NK-92 treated with Interleukin-12 subunit alpha and Interleukin-12 subunit beta, amount 100 ng/mL, for 24 hours (cell line): ENCODE measurements around the gene EIF4G2.

Experiments used
- DNase-seq: peaks from one replicate; lab custom pipeline; 2025; lab: John Stamatoyannopoulos, UW

The EIF4G2 gene

GRCh38 chr11:10808235-10808552 lies 532 bp downstream of the EIF4G2 start:
- no peak for DNase-seq

- DNase-seq, result peak; percentile 42
These were observed 1.1 kb downstream of the EIF4G2 start for GRCh38 chr11:10807493-10808234.

DNA sequence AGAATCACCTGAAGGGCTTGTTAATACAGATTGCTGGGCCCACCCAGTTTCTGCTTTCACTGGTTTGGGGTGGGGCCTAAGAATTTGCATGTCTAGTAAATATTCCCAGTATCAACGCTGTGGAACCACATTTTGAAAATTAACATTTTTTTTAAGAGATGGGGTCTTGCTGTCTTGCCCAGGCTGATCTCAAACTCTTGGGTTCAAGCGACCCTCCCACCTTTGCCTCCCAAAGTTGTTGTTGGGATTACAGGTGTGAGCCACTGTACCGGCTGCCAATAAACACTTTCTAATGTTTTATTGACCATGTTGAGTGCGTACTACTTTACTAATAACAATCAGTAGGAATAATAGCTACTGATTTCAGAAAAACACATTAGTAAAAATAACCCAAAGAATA lies 2.5 kb downstream of the EIF4G2 start:
- DNase-seq, result no peak

- no peak for DNase-seq
These were observed 3.0 kb downstream of the EIF4G2 start for GRCh38 chr11:10805741-10806140.

DNA sequence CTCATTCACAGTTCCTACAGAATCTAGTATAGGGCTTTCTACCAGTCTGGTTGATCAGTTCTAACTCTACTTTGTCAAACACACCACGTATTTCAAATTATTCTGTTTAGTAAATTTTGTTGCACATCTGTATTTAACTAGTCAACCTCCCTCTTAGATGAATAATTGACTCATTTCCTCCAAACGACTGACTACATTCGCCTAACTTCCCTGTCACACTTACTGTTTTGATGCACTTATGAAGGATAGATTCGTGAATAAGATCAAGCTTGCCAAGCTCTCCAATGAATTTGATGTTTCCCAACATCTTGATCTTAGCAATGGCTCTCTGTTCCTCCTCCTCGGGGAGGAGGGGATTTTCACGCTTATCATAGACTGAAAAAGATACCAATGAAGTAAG lies 5.0 kb downstream of the EIF4G2 start:
- DNase-seq, result no peak

GRCh38 chr11:10800292-10800691 lies 8.4 kb downstream of the EIF4G2 start:
- no peak for DNase-seq

DNA sequence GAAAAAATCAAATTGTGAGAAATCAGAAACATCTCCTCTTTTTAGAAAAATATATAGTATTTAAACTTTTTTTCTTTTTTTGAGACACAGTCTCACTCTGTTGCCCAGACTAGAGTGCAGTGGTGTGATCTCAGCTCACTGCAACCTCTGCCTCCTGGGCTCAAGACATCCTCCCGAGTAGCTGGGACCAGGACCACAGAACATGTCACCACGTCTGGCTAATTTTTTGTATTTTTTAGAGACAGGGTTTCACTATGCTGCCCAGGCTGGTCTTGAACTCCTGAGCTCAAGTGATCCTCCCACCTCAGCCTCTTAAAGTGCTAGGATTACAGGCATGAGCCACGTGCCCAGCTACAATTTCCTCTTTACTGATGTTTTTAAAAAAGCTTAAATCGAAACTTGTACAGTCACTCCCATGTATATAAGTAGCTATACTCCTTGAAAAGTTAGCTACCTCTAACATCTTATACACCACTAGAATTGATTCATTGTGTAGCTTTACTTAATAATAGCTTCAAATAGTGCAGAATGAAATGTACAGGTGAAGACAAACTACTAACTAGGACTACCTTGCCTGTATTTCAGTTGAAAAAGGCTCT lies 10.3 kb downstream of the EIF4G2 start:
- no peak for DNase-seq

DNA sequence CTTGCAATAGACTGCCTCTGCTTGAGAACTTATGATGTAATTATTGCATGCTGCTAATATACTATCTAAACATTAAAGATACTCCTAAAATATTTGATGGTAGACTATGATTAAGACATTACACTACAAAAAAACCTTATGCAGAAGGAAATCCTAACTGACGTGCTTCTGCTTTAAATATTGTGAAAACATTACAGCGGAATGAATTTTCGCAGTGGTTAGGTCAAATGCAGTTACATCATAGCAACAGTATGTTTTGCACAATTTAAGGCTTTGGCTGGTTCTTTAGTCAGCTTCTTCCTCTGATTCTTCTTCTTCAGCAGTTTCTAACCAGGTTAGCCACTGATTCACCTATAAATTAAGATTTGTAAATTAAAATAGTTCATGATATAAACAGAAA lies 11.2 kb downstream of the EIF4G2 start:
- no peak for DNase-seq

- DNase-seq, result no peak
These were observed 11.7 kb downstream of the EIF4G2 start for GRCh38 chr11:10797001-10797400.

DNA sequence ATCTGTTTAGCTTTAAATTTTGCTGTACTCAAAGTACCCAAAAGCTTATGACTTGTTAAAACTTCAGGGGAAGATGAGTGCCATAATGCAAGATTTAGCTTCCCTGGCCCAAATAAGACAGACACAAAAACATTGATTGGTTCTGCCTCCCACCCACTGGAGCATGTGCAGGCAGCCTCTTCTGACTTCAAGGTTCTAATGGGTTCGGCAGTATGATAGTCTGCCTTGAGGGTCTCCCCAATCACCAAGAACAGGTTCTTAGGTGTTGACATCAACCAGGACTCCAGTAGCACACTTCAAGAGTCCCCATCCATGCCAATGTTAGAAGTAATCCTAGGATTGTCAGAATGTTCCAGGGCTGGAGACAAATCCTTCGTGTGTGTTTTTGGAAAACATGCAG lies 12.5 kb downstream of the EIF4G2 start:
- DNase-seq, result no peak

DNA sequence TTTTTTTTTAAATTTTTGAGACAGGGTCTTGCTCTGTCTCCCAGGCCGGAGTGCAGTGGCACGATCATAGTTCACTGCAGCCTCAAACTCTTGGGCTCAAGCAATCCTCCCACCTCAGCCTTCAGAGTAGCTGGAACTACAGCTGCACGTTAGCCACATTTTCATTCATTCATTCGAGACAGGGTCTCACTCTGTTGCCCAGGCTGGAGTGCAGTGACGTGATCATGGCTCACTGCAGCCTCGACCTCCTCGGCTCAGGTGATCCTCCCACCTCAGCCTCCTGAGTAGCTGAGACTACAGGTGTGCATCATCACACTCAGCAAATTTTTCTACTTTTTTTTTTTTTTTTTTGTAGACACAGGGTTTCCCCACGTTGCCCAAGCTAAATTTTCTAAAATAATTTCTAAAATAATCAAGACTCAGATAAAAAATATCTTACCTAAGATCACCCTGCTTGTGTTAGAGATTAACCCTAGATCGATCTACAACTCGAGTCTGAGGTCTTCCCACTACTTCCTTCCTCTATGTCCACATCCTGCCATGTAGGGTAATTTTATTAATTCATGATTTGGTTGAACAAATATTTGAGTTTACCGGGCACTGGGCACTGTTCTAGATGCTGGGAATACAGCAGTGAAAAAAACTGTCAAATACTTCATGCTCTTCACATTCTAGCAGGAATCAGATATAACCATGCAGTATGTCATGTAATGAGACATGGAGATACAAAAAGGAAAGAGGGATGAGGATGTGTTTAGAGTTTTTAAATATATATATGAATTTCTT lies 15.1 kb downstream of the EIF4G2 start:
- no peak for DNase-seq

DNA sequence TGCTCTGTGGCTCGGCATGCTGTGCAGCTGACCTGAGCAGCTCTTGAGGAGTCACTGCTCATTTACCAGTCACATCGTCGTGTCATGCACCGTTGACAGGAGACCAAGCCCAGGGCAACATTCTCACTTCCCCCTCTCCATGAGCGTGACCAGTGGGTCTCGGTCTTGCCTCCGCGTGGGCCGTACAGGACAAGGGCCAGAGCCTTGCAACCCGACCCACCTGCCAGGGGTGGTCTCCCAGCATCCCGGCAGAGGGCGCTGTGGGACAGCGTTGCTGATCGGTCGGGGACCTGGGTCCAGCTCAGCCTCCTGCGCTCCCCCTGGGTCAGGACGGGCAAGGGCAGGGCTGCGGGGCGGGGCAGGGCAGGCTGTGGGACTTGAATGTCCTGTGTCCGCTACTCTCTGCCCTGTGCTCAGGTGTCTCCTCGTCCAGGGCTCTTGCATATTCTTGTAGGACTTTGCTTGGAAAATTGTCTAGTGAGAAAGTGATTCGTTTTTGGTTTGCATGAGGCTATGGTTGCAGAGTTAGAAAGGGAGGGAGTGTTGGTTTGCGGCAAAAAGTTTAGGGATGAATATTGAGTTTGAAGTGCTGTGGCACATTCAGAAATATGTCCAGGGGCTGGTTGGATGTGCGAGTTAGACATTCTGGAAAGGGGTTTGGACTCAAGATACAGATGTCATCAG lies 16.2 kb downstream of the EIF4G2 start:
- peak; percentile 74 for DNase-seq

DNA sequence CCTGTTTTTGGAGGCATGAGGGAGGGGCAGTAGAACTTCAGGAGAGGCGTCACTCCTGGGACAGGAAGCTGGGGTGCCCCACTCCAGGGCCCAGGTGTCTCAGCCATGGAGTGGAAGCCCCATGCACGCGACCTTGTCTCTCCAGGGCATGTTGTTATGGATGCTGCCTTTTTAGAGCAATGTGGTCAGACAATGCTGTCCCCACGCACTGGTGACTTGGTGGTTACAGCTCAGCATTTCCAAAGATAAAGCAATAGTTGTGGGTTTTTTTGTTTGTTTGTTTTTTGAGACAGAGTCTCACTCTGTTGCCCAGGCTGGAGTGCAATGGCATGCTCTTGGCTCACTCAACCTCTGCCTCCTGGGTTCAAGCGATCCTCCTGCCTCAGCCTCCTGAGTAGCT lies 22.3 kb downstream of the EIF4G2 start:
- DNase-seq, result no peak

DNA sequence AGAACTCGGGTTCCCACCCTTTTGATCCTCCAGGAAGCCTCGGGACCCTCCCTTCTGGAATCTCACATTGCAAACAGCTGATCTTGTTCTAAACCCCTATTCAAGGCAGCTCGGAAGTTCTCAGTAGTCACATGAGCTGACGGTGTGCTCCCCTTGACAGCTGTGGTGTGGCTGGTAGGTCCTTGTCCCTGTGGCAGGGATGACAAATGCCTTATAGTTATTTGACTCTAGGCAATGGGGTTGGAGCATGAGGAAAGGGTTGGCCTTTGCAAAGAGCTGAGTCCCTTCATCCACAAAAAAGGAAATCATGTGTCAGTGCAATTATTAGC lies 23.6 kb downstream of the EIF4G2 start:
- no peak for DNase-seq

DNA sequence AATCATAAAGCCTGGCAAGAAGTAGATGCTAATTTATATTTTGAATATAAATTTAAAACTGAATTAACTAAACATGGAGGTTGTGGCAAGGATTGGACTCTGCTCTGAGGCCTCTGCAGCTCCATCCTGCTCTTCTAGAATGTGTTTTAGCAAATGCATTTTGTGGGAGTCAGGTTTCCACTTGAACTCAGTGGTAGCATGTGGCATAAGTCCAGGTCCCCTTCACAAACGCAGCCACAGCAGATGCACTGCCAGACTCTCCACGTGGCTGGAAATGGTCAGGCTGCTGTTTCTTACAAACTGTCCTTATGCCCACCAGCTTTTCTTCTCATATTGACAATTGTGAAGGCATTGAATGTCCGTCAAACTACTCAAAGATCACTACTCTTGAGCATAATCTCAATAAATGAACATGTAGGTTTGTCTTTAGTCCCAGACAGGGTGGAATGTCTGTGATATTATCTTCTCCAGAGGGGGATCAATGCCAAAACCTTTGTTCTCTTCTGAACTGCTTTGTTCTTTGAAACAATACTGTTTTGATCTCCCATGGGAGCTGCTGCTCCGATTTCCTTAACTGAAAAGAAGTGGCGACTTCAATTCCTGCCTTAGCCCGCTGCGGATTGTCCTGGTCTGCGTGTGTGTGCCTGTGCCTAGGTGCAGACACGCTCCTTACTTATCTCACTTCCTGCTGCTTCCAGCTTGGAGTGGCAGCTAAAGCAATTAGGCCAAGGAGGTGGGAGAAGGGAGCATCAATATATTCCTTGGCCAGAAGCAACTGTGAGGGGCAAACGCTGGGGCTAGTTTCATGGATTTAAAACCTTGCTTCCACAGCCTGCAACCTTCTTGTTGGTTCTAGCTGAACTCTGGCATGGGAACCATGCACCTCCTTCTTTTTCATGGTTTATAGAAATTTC lies 24.2 kb downstream of the EIF4G2 start:
- no peak for DNase-seq

DNA sequence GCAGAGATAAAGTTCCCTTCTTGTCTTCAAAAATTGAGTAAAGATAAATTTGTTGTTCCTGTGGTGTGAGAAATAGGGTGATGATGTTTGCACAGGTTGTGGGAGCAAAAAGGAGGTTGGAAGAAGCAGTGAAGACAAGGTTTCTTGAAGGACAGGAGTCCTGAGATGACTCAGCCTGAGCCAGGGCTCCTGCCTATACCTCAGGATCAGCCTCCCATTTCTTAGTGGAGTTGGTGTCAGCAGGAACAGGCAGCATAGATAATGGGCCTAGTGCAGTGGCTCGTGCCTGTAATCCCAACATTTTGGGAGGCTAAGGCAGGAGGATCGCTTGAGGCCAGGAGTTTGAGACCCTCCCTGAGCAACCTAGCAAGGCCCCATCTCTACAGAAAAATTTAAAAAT lies 28.7 kb downstream of the EIF4G2 start:
- DNase-seq, result no peak

DNA sequence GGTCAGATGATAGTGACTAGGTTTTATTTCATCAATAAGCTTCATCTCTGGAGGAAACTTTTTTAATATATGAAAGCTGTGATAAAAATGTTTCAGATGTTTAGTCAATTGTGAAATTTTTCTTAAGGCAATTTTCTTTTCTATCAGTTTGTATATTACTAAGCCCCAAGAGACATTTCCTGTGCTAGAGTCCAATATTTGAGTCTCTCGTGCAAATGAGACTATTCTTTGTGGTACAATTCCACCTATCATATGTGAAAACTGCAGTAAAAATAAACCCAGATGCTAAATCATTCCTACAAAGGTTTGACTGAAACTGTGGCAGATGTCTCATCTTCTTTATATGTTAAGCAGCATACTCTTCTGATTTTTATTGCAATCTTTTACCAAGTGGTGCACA lies 29.6 kb downstream of the EIF4G2 start:
- no peak for DNase-seq

- no peak for DNase-seq
These were observed 30.3 kb downstream of the EIF4G2 start for GRCh38 chr11:10778217-10778970.

- no peak for DNase-seq
These were observed 30.9 kb downstream of the EIF4G2 start for GRCh38 chr11:10777806-10778205.

DNA sequence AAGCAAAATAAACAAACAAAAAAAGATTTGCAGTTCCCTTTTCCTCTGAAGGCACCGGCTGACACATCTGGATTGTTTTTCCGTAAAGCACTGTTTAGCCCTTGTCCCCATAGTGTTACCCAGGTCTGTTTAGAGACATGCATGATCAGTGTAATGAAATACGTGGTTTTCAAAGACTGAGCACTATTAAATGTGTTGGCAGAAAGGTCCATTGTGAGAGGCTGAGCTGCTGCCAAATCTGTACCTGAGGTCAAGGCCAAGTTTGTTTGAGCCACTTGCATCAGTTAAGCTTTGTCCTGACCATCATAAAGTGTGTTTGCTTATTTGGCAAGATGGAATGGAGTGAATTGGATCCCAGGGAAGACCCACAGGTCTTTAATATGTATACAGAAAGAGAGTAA lies 31.3 kb downstream of the EIF4G2 start:
- DNase-seq, result no peak

GRCh38 chr11:10774811-10775210 lies 33.9 kb downstream of the EIF4G2 start:
- no peak for DNase-seq
